ENCODE results near the gene RNF144A.
A peak's percentile ranks its signal among the peaks of the same experiment; 100 is the strongest.

Gene RNF144A

GRCh38 chr2:7070483-7070882, 153.3 kb downstream of the RNF144A start:
- DNase-seq (ENCODE audit: insufficient read length, low spot score) = no peak
- FAIRE-seq = no peak

GRCh38 chr2:7071154-7071553, 153.9 kb downstream of the RNF144A start:
- FAIRE-seq = no peak
- DNase-seq (ENCODE audit: insufficient read length, low spot score) = no peak

- no peak for DNase-seq (ENCODE audit: insufficient read length, low spot score)
- peak; percentile 60 for FAIRE-seq
These were observed 154.8 kb downstream of the RNF144A start for GRCh38 chr2:7071916-7072556.

GRCh38 chr2:7073901-7074300, 156.7 kb downstream of the RNF144A start:
- DNase-seq (ENCODE audit: insufficient read length, low spot score) (no peak), FAIRE-seq (no peak)

GRCh38 chr2:7075834-7076233, 158.6 kb downstream of the RNF144A start:
- FAIRE-seq = no peak
- DNase-seq (ENCODE audit: insufficient read length, low spot score) = no peak

- no peak for DNase-seq (ENCODE audit: insufficient read length, low spot score)
- FAIRE-seq = no peak
These were observed 160.6 kb downstream of the RNF144A start for GRCh38 chr2:7077660-7078267.

GRCh38 chr2:7083580-7084509, 166.6 kb downstream of the RNF144A start:
- peak; percentile 51 for FAIRE-seq

GRCh38 chr2:7084601-7085000, 167.4 kb downstream of the RNF144A start:
- FAIRE-seq = no peak

More at GRCh38 chr2:7083580-7084509, 166.6 kb downstream of the RNF144A start:
- DNase-seq (ENCODE audit: insufficient read length, low spot score) = no peak

GRCh38 chr2:7089284-7089683, 172.1 kb downstream of the RNF144A start:
- no peak for FAIRE-seq
- no peak for DNase-seq (ENCODE audit: insufficient read length, low spot score)

More at GRCh38 chr2:7084601-7085000, 167.4 kb downstream of the RNF144A start:
- DNase-seq (ENCODE audit: insufficient read length, low spot score) = no peak

- no peak for DNase-seq (ENCODE audit: insufficient read length, low spot score)
- no peak for FAIRE-seq
These were observed 172.8 kb downstream of the RNF144A start for GRCh38 chr2:7089898-7090510.

GRCh38 chr2:7093376-7093775, 176.2 kb downstream of the RNF144A start:
- FAIRE-seq (no peak), DNase-seq (ENCODE audit: insufficient read length, low spot score) (no peak)
